Liver (tissue), 9 donors: ENCODE data around the gene ANKRD33B. TPM values are rescaled to one million over a fixed set of nuclear protein-coding genes. Genes with fewer than 3 reads are reported as not detected.
"Not testable (repeated sequence)": the region's sequence is repeated elsewhere in the genome, so short reads cannot be mapped to it uniquely, and the experiment has no call there.

Experiments used
- DNase-seq: peaks from one replicate; pipeline ENCODE4 v3.0.0-alpha.2; 2017; ENCODE audit warnings: low spot score
- H3K27ac ChIP-seq, 2 donors: one replicate each; pipeline ENCODE4 v1.7.0; 2013; ENCODE audit warnings: inconsistent platforms in 2 of 2, low read length in 2 of 2, control low read depth in 1 of 2, low read depth in 1 of 2, mild to moderate bottlenecking in 1 of 2
- H3K27me3 ChIP-seq, 4 donors: one replicate each; pipeline versions ENCODE4 v1.6.1 to v1.7.0; 2013; ENCODE audit warnings: low read length in 3 of 4, inconsistent platforms in 1 of 4, mild to moderate bottlenecking in 1 of 4, moderate library complexity in 1 of 4; ENCODE audit not compliant: control insufficient read depth in 4 of 4, insufficient read depth in 4 of 4
- H3K36me3 ChIP-seq, 4 donors: one replicate each; pipeline versions ENCODE4 v1.6.1 to v1.7.0; 2013; ENCODE audit warnings: low read length in 3 of 4, mild to moderate bottlenecking in 3 of 4, low read depth in 1 of 4, moderate library complexity in 1 of 4; ENCODE audit not compliant: control insufficient read depth in 4 of 4, insufficient read depth in 3 of 4
- H3K4me1 ChIP-seq, 4 donors: one replicate each; pipeline versions ENCODE4 v1.6.1 to v1.7.0; 2013; ENCODE audit warnings: low read length in 3 of 4, mild to moderate bottlenecking in 3 of 4, moderate library complexity in 1 of 4; ENCODE audit not compliant: control insufficient read depth in 4 of 4, insufficient read depth in 4 of 4
- H3K4me3 ChIP-seq, 3 donors: one replicate each; pipeline versions ENCODE4 v1.6.1 to v1.7.0; 2013; ENCODE audit warnings: low read length in 3 of 3, control low read depth in 1 of 3, low read depth in 1 of 3, mild to moderate bottlenecking in 1 of 3
- H3K9ac ChIP-seq, 2 donors: one replicate each; pipeline ENCODE4 v1.7.0; 2013; ENCODE audit warnings: low read length in 2 of 2, mild to moderate bottlenecking in 2 of 2, moderate library complexity in 2 of 2, control low read depth in 1 of 2, low read depth in 1 of 2
- H3K9me3 ChIP-seq, 4 donors: one replicate each; pipeline versions ENCODE4 v1.6.1 to v1.7.0; 2013; ENCODE audit warnings: low read length in 3 of 4; ENCODE audit not compliant: control insufficient read depth in 4 of 4
- EGR1 ChIP-seq, 2 donors: IDR thresholded peaks; 2 replicates each; pipeline ENCODE4 v1.6.1; 2016 to 2018; ENCODE audit warnings: antibody characterized with exemption in 2 of 2, low read depth in 2 of 2
- FOXA1 ChIP-seq: IDR thresholded peaks from 2 replicates; pipeline ENCODE4 v1.6.1; 2016; ENCODE audit warnings: antibody characterized with exemption
- FOXA2 ChIP-seq: IDR thresholded peaks from 2 replicates; pipeline ENCODE4 v1.6.1; 2016; ENCODE audit warnings: antibody characterized with exemption
- GABPA ChIP-seq, 2 donors: IDR thresholded peaks in 1 of 2; conservative IDR thresholded peaks in 1 of 2; 2 replicates each; pipeline ENCODE4 v1.6.1; 2016; ENCODE audit warnings: antibody characterized with exemption in 2 of 2, mild to moderate bottlenecking in 1 of 2, moderate library complexity in 1 of 2
- HNF4A ChIP-seq, 2 donors: conservative IDR thresholded peaks; 2 replicates each; pipeline ENCODE4 v1.6.1; 2016; ENCODE audit warnings: antibody characterized with exemption in 2 of 2, mild to moderate bottlenecking in 2 of 2
- HNF4G ChIP-seq: IDR thresholded peaks from 2 replicates; pipeline ENCODE4 v1.6.1; 2016; ENCODE audit warnings: antibody characterized with exemption
- JUND ChIP-seq, 2 donors: IDR thresholded peaks; 2 replicates each; pipeline ENCODE4 v1.6.1; 2016; ENCODE audit warnings: antibody characterized with exemption in 2 of 2
- NR2F2 ChIP-seq: IDR thresholded peaks from 2 replicates; pipeline ENCODE4 v1.6.1; 2016; ENCODE audit warnings: antibody characterized with exemption
- RAD21 ChIP-seq, 2 donors: IDR thresholded peaks; 2 replicates each; pipeline ENCODE4 v1.6.1; 2016; ENCODE audit warnings: antibody characterized with exemption in 2 of 2, mild to moderate bottlenecking in 2 of 2
- RXRA ChIP-seq, 2 donors: IDR thresholded peaks; 2 replicates each; pipeline ENCODE4 v1.6.1; 2017 to 2018; ENCODE audit warnings: antibody characterized with exemption in 2 of 2, mild to moderate bottlenecking in 1 of 2
- SP1 ChIP-seq: IDR thresholded peaks from 2 replicates; pipeline ENCODE4 v1.6.1; 2018; ENCODE audit warnings: antibody characterized with exemption, mild to moderate bottlenecking
- TAF1 ChIP-seq: conservative IDR thresholded peaks from 2 replicates; pipeline ENCODE4 v1.6.1; 2016; ENCODE audit warnings: antibody characterized with exemption, mild to moderate bottlenecking
- YY1 ChIP-seq: IDR thresholded peaks from 2 replicates; pipeline ENCODE4 v1.6.1; 2016; ENCODE audit warnings: antibody characterized with exemption, mild to moderate bottlenecking
- WGBS: extraction: QIAGEN DNeasy Blood & Tissue Kit; methylation state at CpG from one replicate; pipeline ENCODE4 v1.1.7; 2013; 5-methylcytosine and 5-hydroxymethylcytosine counted together
- polyA plus RNA-seq, 2 donors: library from polyadenylated mRNA; stranded (reverse) in 1 of 2; unstranded in 1 of 2; fragments of 200-250 nt in 1 of 2; fragments of >200 nt in 1 of 2; fragmentation: Nextera tagmentation in 1 of 2; extraction: Ambion mirVana in 1 of 2; gene quantifications; one replicate each; pipeline versions ENCODE4 v1.2.1 to v1.2.3, GENCODE V29; 2013 to 2015
- total RNA-seq, 2 donors: library from RNA; depleted of rRNA; stranded (reverse); fragments of >200 nt; gene quantifications; one replicate each; pipeline ENCODE4 v1.2.3, GENCODE V29; 2014
- TF ChIP-seq, protein P1 (sequence below): IDR thresholded peaks from 2 replicates; pipeline ENCODE4 v1.6.1; 2016; ENCODE audit warnings: antibody characterized with exemption, mild to moderate bottlenecking
- TF ChIP-seq, protein P2 (sequence below): IDR thresholded peaks from 2 replicates; pipeline ENCODE4 v1.6.1; 2016; ENCODE audit warnings: antibody characterized with exemption
- TF ChIP-seq, protein P3 (sequence below): IDR thresholded peaks from 2 replicates; pipeline ENCODE4 v1.6.1; 2016; ENCODE audit warnings: antibody characterized with exemption
- TF ChIP-seq, protein P4 (sequence below): IDR thresholded peaks from 2 replicates; pipeline ENCODE4 v1.6.1; 2016; ENCODE audit warnings: antibody characterized with exemption
- TF ChIP-seq, protein P5 (sequence below): fragments of 150-350 bp; IDR thresholded peaks from 2 replicates; pipeline ENCODE4 v1.5.1; 2017; ENCODE audit warnings: improper control_type of control experiment, low read depth, low read length; ENCODE audit not compliant: missing input control
- donor health status: healthy.
- donor health status: healthy.
- donor health status: healthy.
- donor health status: healthy.
- donor health status: healthy.

ANKRD33B gene
- total and polyA plus RNA-seq, 4 donors = 0.09 to 1.9 (median 0.25) TPM; not detected in 1

DNA sequence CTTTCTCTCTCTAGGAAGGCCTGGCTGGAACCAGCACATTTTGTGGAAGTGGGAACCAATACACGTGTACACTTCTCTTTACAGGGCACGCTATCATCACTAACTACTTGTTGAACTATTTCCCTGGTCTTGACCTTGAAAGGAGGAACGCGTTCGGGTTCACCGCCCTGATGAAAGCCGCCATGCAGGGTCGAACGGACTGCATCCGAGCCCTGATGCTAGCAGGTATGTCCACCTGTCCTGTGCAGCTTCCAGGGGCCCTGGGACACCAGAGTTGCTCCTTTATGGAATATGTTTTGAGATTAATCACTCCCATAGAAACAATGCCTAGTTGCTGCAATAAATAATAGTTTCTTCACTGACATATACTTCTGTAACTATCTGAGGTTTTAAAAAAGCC is 74.1 kb downstream of the ANKRD33B start:
- H3K27ac ChIP-seq = no peak overlapping the region
- 72% methylated on average over 10 of the region's 10 CpGs for WGBS

DNA sequence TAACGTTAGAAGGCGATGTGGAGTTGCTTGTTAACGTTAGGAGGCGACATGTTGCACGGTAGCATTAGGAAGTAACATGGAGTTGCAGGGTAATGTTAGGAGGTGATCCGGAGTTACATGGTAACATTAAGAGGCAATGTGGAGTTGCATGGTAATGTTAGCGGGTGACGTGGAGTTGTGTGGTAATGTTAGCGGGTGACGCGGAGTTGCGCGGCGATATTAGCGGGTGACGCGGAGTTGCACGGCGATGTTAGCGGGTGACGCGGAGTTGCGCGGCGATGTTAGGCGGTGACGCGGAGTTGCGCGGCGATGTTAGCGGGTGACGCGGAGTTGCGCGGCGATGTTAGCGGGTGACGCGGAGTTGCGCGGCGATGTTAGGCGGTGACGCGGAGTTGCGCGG is 74.9 kb downstream of the ANKRD33B start:
- H3K36me3 ChIP-seq, H3K4me1 ChIP-seq, H3K27ac ChIP-seq, H3K4me3 ChIP-seq, H3K9me3 ChIP-seq, H3K9ac ChIP-seq, DNase-seq, H3K27me3 ChIP-seq: not testable (repeated sequence)
- WGBS = 95% methylated on average over 48 of the region's 48 CpGs

More for the DNA sequence above, 74.1 kb downstream of the ANKRD33B start:
- Histone ChIP-seq H3K4me3 (no peak overlapping the region), H3K27me3 (no peaks in the 10 kb centered on the region), H3K4me1 (peaks cover 0 to 3% (median 0%) of the 10 kb centered on the region in 4 donors), H3K9me3 (peaks cover 0 to 3% (median 0%) of the 10 kb centered on the region in 4 donors), H3K36me3 (no peaks in the 10 kb centered on the region), H3K9ac (no peak overlapping the region)
- no peak for DNase-seq
- no peak for TF ChIP-seq JUND (IDR thresholded peaks at IDR 0.05)
- no peak for TF ChIP-seq YY1
- no peak for TF ChIP-seq FOXA1
- no peak for TF ChIP-seq TAF1
- TF ChIP-seq, protein P1, sequence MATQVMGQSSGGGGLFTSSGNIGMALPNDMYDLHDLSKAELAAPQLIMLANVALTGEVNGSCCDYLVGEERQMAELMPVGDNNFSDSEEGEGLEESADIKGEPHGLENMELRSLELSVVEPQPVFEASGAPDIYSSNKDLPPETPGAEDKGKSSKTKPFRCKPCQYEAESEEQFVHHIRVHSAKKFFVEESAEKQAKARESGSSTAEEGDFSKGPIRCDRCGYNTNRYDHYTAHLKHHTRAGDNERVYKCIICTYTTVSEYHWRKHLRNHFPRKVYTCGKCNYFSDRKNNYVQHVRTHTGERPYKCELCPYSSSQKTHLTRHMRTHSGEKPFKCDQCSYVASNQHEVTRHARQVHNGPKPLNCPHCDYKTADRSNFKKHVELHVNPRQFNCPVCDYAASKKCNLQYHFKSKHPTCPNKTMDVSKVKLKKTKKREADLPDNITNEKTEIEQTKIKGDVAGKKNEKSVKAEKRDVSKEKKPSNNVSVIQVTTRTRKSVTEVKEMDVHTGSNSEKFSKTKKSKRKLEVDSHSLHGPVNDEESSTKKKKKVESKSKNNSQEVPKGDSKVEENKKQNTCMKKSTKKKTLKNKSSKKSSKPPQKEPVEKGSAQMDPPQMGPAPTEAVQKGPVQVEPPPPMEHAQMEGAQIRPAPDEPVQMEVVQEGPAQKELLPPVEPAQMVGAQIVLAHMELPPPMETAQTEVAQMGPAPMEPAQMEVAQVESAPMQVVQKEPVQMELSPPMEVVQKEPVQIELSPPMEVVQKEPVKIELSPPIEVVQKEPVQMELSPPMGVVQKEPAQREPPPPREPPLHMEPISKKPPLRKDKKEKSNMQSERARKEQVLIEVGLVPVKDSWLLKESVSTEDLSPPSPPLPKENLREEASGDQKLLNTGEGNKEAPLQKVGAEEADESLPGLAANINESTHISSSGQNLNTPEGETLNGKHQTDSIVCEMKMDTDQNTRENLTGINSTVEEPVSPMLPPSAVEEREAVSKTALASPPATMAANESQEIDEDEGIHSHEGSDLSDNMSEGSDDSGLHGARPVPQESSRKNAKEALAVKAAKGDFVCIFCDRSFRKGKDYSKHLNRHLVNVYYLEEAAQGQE = no peak
- no peak for TF ChIP-seq HNF4A (conservative IDR thresholded peaks at IDR 0.05)
- no peak for TF ChIP-seq EGR1 (IDR thresholded peaks at IDR 0.05; ENCODE audit: low read depth in 2 of 2)
- TF ChIP-seq RXRA (IDR thresholded peaks at IDR 0.05) = no peak
- no peak for TF ChIP-seq NR2F2
- no peak for TF ChIP-seq GABPA (IDR thresholded peaks at IDR 0.05 in 1 of 2, conservative IDR thresholded peaks at IDR 0.05 in 1 of 2)
- TF ChIP-seq, protein P2, sequence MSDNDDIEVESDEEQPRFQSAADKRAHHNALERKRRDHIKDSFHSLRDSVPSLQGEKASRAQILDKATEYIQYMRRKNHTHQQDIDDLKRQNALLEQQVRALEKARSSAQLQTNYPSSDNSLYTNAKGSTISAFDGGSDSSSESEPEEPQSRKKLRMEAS = no peak
- TF ChIP-seq, protein P3, sequence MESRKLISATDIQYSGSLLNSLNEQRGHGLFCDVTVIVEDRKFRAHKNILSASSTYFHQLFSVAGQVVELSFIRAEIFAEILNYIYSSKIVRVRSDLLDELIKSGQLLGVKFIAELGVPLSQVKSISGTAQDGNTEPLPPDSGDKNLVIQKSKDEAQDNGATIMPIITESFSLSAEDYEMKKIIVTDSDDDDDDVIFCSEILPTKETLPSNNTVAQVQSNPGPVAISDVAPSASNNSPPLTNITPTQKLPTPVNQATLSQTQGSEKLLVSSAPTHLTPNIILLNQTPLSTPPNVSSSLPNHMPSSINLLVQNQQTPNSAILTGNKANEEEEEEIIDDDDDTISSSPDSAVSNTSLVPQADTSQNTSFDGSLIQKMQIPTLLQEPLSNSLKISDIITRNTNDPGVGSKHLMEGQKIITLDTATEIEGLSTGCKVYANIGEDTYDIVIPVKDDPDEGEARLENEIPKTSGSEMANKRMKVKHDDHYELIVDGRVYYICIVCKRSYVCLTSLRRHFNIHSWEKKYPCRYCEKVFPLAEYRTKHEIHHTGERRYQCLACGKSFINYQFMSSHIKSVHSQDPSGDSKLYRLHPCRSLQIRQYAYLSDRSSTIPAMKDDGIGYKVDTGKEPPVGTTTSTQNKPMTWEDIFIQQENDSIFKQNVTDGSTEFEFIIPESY = no peak
- TF ChIP-seq, protein P4, sequence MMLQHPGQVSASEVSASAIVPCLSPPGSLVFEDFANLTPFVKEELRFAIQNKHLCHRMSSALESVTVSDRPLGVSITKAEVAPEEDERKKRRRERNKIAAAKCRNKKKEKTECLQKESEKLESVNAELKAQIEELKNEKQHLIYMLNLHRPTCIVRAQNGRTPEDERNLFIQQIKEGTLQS = no peak
- no peak for TF ChIP-seq SP1
- no peak for TF ChIP-seq FOXA2
- TF ChIP-seq, protein P5, sequence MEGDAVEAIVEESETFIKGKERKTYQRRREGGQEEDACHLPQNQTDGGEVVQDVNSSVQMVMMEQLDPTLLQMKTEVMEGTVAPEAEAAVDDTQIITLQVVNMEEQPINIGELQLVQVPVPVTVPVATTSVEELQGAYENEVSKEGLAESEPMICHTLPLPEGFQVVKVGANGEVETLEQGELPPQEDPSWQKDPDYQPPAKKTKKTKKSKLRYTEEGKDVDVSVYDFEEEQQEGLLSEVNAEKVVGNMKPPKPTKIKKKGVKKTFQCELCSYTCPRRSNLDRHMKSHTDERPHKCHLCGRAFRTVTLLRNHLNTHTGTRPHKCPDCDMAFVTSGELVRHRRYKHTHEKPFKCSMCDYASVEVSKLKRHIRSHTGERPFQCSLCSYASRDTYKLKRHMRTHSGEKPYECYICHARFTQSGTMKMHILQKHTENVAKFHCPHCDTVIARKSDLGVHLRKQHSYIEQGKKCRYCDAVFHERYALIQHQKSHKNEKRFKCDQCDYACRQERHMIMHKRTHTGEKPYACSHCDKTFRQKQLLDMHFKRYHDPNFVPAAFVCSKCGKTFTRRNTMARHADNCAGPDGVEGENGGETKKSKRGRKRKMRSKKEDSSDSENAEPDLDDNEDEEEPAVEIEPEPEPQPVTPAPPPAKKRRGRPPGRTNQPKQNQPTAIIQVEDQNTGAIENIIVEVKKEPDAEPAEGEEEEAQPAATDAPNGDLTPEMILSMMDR = no peak
- TF ChIP-seq RAD21 (IDR thresholded peaks at IDR 0.05) = no peak
- no peak for TF ChIP-seq HNF4G
